ENCODE measurements around the gene UFC1. TPM values are rescaled to one million over a fixed set of nuclear protein-coding genes. Genes with fewer than 3 reads are reported as not detected.

UFC1 gene
- total and polyA plus RNA-seq, 2 donors (not counting 1 experiment from before 2014, with no cell fraction given), result 91.0 to 128 TPM

DNA sequence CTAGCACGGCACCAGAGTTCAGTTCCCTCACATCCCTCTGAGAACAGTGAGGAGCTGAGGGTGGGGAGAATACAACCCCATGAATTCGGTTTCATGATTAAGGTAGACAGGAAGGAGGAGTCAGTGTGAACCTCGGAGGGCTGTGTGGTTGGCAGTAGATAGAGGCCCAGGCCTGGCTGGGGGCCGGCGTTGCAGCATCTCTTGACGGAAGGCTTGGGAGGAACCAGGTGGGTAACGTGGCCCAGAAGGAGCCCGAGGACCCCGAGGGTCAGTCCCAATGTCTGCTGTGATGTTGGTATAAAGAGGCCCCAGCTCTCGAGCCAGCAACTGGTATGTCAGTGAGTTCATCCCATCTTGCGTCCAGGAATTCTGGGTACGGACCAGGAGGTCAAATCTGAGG is 17.9 kb downstream of the UFC1 start:
- peaks cover 12% of the 10 kb centered on the region for H4K20me1 ChIP-seq (ENCODE audit: control insufficient read depth, insufficient read depth, low read length, poor library complexity, severe bottlenecking)
- H3K4me1 Mint-ChIP-seq, result peaks cover 42% of the 10 kb centered on the region
- no peaks in the 10 kb centered on the region for H3K27me3 Mint-ChIP-seq
- 90% methylated on average over 11 of the region's 12 CpGs for WGBS (ENCODE audit: insufficient coverage)
- ATAC-seq (ENCODE audit: low read depth), result no peak
- ChIA-PET POLR2A (no interaction called here), CTCF (interaction anchor here (0.5 to 1.2 kb wide), 2 partner anchors 11 to 19 kb away, joined by 5 read pairs; no protein-coding TSS in a partner anchor)
- no peak overlapping the region for H3K4me2 ChIP-seq (replicated peaks; ENCODE audit: low read depth, low read length, poor library complexity, severe bottlenecking)
- H3K4me1 ChIP-seq (ENCODE audit: control insufficient read depth in 2 of 2, insufficient read depth in 2 of 2, low read length in 2 of 2), result peaks cover 21 to 26% of the 10 kb centered on the region in 2 donors
- H3K9me3 ChIP-seq (ENCODE audit: control extremely low read depth in 1 of 3, control insufficient read depth in 2 of 3, insufficient read depth in 1 of 3, low read length in 2 of 3), result no peaks in the 10 kb centered on the region
- H3K27ac Mint-ChIP-seq, result no peak overlapping the region
- H3K27ac ChIP-seq (ENCODE audit: low read length in 2 of 2), result no peak overlapping the region
- no peaks in the 10 kb centered on the region for H3K27me3 ChIP-seq (replicated peaks in 1 of 4; ENCODE audit: control extremely low read depth in 1 of 4, control insufficient read depth in 3 of 4, insufficient read depth in 4 of 4, low read length in 3 of 4)
- H2AFZ ChIP-seq (ENCODE audit: insufficient read depth, low read depth, low read length, poor library complexity, severe bottlenecking), result no peak overlapping the region
- no peak overlapping the region for H3K4me3 Mint-ChIP-seq
- TF ChIP-seq, protein P1, sequence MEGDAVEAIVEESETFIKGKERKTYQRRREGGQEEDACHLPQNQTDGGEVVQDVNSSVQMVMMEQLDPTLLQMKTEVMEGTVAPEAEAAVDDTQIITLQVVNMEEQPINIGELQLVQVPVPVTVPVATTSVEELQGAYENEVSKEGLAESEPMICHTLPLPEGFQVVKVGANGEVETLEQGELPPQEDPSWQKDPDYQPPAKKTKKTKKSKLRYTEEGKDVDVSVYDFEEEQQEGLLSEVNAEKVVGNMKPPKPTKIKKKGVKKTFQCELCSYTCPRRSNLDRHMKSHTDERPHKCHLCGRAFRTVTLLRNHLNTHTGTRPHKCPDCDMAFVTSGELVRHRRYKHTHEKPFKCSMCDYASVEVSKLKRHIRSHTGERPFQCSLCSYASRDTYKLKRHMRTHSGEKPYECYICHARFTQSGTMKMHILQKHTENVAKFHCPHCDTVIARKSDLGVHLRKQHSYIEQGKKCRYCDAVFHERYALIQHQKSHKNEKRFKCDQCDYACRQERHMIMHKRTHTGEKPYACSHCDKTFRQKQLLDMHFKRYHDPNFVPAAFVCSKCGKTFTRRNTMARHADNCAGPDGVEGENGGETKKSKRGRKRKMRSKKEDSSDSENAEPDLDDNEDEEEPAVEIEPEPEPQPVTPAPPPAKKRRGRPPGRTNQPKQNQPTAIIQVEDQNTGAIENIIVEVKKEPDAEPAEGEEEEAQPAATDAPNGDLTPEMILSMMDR (IDR thresholded peaks at IDR 0.05), result no peak
- no peak for TF ChIP-seq EZH2 (IDR thresholded peaks at IDR 0.05; ENCODE audit: borderline replicate concordance, insufficient read depth, low read depth, low read length, poor library complexity, severe bottlenecking)
- H3K9me3 Mint-ChIP-seq (ENCODE audit: insufficient read depth), result no peaks in the 10 kb centered on the region
- H3K4me3 ChIP-seq (ENCODE audit: control extremely low read depth in 1 of 5, extremely low read depth in 1 of 5, insufficient read depth in 1 of 5, low read depth in 2 of 5, low read length in 4 of 5), result no peak overlapping the region
- no peak for DNase-seq
- no peak overlapping the region for H3K9ac ChIP-seq (ENCODE audit: low read length)
- H3K36me3 ChIP-seq (replicated peaks in 1 of 2; ENCODE audit: control extremely low read depth in 1 of 2, control insufficient read depth in 1 of 2, extremely low read depth in 1 of 2, insufficient read depth in 2 of 2, low read length in 1 of 2), result peaks cover 3 to 66% of the 10 kb centered on the region in 2 experiments
- intact Hi-C loops (cut with micrococcal nuclease), result no loop called here
- H3K79me2 ChIP-seq (ENCODE audit: control insufficient read depth, insufficient read depth, low read length), result peaks cover 35% of the 10 kb centered on the region

DNA sequence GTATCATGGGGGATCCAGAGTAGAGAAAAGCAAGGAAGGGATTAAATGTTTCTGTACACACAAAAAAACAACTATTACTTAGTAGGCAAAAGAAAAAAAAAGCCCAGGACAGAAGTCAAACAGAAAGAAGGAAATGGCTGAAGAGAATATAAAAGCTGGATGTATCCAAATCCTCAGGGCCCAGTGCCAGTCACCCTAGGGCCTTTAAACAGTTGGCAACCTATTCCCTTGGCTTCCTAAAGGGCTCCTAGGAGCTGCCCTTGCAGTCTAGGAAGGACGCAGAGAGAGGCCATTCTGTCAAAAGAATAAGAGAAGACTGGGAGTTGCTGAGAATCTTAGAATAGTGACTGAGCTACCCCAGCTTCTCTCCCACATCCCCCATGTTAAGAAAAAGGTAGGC is 18.6 kb downstream of the UFC1 start:
- Histone ChIP-seq H3K4me1 (ENCODE audit: control insufficient read depth in 2 of 2, insufficient read depth in 2 of 2, low read length in 2 of 2) (peaks cover 16 to 22% of the 10 kb centered on the region in 2 donors), H3K36me3 (replicated peaks in 1 of 2; ENCODE audit: control extremely low read depth in 1 of 2, control insufficient read depth in 1 of 2, extremely low read depth in 1 of 2, insufficient read depth in 2 of 2, low read length in 1 of 2) (peaks cover 3 to 66% of the 10 kb centered on the region in 2 experiments), H3K27ac (ENCODE audit: low read length in 2 of 2) (no peak overlapping the region), H3K27me3 (replicated peaks in 1 of 4; ENCODE audit: control extremely low read depth in 1 of 4, control insufficient read depth in 3 of 4, insufficient read depth in 4 of 4, low read length in 3 of 4) (no peaks in the 10 kb centered on the region), H2AFZ (ENCODE audit: insufficient read depth, low read depth, low read length, poor library complexity, severe bottlenecking) (no peak overlapping the region), H4K20me1 (ENCODE audit: control insufficient read depth, insufficient read depth, low read length, poor library complexity, severe bottlenecking) (peaks cover 14% of the 10 kb centered on the region), H3K79me2 (ENCODE audit: control insufficient read depth, insufficient read depth, low read length) (peaks cover 34% of the 10 kb centered on the region), H3K9ac (ENCODE audit: low read length) (no peak overlapping the region), H3K4me2 (replicated peaks; ENCODE audit: low read depth, low read length, poor library complexity, severe bottlenecking) (no peak overlapping the region), H3K9me3 (ENCODE audit: control extremely low read depth in 1 of 3, control insufficient read depth in 2 of 3, insufficient read depth in 1 of 3, low read length in 2 of 3) (no peaks in the 10 kb centered on the region), H3K4me3 (ENCODE audit: control extremely low read depth in 1 of 5, extremely low read depth in 1 of 5, insufficient read depth in 1 of 5, low read depth in 2 of 5, low read length in 4 of 5) (no peak overlapping the region)
- ChIA-PET POLR2A (no interaction called here), CTCF (no interaction called here)
- no peaks in the 10 kb centered on the region for H3K9me3 Mint-ChIP-seq (ENCODE audit: insufficient read depth)
- no CpG with 5 or more reads among the region's 1 CpG for WGBS (ENCODE audit: insufficient coverage)
- ATAC-seq (ENCODE audit: low read depth) (no peak), DNase-seq (no peak)
- H3K4me1 Mint-ChIP-seq, result peaks cover 42% of the 10 kb centered on the region
- no peaks in the 10 kb centered on the region for H3K27me3 Mint-ChIP-seq
- intact Hi-C loops (cut with micrococcal nuclease), result no loop called here
- TF ChIP-seq, protein P1 (IDR thresholded peaks at IDR 0.05), result no peak
- TF ChIP-seq EZH2 (IDR thresholded peaks at IDR 0.05; ENCODE audit: borderline replicate concordance, insufficient read depth, low read depth, low read length, poor library complexity, severe bottlenecking), result no peak
- H3K27ac Mint-ChIP-seq, result no peak overlapping the region
- no peak overlapping the region for H3K4me3 Mint-ChIP-seq
